Measurements from ENCODE around the gene STH.

Gene STH

DNA sequence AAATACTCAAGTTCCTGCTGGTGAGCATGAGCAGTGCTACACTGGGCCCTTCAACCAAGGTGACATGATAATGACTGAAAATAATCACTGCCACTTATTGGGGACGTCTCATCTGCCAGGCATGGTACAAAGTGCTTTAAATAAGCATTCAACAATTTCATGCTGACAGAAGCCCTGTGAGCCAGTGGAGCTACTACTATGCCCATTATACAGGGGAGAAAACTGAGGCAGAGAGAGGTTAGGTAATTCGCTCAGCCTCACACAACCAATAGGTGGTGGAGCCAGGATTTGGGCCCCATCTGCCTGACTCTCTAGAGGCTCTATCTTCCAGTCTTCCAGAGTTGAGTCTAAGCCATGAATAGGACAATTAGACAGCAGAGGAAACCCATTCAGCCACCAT lies 30.3 kb upstream of the STH start:
- no peak for DNase-seq

DNA sequence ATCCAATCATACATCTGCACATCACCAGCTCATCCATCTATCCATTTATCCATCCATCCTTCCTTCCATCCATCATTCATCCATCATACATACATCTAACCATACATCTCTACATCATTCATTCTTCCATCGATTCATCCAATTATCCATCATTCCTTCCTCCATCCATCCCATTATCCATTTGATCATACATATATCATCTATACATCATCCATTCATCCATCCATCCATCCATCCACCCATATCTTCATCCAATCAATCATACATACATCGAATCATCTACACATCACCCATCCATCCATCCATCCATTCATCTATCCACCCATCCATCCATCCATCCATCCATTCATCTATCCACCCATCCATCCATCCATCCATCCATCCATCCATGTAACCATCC lies 29.3 kb upstream of the STH start:
- DNase-seq, result no peak

DNA sequence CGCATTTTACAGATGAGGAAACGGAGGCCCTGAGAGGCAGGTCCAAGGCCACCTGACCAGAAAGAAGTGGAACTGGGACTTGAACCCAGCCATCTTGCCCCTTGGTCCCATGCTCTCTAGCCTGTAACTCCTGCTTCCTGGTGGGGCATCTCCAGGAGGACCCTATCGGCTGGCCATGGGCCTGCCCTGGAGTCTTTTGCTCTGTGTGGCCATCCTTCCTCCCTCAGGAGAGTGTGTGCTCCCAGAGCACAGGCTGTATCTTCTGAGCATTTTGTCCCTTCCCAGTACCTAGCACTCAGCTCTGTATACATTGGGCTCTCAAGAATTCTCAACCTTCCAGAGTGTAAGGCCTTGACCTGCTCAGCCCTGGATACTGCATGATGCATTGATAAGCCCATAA lies 28.4 kb upstream of the STH start:
- DNase-seq, result no peak

DNA sequence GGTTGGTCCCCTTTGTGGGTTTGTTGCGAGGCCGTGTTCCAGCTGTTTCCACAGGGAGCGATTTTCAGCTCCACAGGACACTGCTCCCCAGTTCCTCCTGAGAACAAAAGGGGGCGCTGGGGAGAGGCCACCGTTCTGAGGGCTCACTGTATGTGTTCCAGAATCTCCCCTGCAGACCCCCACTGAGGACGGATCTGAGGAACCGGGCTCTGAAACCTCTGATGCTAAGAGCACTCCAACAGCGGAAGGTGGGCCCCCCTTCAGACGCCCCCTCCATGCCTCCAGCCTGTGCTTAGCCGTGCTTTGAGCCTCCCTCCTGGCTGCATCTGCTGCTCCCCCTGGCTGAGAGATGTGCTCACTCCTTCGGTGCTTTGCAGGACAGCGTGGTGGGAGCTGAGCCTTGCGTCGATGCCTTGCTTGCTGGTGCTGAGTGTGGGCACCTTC lies 27.3 kb upstream of the STH start:
- DNase-seq, result no peak

DNA sequence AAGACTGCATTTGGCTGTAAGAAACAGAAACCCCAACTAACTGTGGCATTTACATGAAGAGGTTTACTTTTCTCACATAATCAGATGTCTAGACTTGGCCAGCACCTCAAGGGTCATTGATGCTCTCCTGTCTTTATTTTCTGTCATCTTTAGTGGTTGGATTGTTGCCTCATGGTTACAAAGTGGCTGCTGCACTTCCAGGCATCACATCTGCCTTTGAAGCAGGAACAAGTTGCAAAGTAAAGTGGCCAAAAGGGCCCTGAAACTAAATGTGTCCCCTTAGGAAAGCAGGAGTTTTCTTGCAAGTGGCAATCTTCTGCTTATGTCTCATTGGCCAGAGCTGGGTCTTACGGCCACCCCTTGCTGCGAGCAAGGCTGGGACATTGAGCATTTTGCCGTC lies 26.5 kb upstream of the STH start:
- DNase-seq, result no peak

DNA sequence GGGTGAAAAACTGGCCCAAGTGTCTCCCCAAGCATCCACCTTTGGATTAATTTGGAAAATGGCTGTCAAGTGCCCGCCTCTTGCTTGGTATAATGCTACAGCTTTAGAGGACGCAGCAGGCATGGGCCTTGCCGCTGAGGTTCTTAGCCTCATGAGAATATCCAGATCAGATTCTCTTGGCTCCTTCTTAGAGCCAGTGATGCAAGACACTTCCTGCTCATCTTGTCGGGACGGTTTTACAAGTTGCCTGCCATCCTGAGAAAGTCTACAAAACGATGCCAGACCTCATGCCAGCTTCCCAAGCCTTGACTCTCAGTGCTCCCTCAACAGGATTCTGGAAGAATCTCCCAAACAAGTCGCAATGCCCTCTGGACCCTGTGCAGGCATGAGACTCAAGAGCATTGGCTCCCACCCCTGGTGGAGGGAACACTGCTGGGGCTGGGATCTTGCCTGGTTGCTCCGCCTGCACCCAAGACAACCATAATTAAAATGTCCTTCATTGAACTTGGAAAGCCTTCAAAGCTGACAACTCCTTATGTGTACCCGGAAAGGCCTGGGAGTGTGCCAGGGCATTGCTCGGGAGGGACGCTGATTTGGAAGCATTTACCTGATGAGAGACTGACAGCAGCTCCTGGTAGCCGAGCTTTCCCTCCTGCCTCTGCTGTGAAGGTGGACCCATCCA lies 25.8 kb upstream of the STH start:
- DNase-seq, result no peak

DNA sequence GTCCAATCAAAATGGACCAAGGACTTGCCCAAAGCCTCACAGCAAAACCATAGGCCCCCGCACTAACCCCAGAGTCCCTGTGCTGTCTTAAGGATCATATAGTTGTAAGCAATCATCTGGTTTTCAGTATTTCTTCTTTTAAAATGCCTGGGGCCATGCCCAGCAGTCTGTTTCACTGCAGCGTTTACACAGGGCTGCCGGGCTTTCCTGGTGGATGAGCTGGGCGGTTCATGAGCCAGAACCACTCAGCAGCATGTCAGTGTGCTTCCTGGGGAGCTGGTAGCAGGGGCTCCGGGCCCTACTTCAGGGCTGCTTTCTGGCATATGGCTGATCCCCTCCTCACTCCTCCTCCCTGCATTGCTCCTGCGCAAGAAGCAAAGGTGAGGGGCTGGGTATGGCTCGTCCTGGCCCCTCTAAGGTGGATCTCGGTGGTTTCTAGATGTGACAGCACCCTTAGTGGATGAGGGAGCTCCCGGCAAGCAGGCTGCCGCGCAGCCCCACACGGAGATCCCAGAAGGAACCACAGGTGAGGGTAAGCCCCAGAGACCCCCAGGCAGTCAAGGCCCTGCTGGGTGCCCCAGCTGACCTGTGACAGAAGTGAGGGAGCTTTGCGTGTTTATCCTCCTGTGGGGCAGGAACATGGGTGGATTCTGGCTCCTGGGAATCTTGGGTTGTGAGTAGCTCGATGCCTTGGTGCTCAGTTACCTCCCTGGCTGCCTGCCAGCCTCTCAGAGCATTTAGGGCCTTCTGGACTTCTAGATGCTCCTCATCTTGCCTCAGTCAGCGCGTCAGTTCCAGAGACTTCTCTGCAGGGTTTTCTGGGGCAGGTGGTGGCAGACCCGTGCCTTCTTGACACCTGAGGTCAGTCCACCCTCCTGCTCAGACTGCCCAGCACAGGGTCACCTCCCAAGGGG lies 24.8 kb upstream of the STH start:
- DNase-seq, result no peak

DNA sequence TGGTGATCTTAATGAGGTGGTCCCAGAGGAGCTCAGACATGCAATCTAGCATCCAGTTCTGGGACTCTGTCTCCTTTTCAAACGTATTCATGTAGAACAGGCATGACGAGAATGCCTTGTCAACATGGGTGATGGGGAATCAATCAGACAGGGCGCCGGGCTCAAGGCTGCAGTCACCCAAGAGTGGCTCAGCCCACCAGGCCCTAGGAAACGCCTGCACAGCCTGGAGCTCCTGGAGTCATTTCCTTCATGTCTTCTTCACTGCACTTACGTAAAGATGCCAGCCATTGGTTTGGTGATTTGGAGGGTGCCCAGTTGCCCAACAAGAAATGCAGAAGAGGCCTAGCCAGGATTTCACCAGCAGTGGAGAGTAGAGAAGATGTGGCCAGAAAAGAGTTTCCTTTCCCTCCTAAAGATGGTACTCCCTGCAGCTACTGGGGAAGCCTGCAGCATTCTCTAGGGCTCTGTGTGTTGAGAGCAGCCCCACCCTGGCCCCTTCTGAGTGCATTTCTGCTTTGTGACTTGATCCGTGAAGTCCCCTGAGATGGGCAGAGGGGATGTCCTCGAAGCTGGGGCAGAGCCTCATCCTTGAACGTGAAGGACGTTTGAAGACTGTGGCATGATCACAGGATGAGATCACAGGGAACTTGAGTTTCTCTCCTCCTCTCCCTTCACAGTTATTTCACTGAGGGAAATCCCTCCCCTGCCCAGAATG lies 24.0 kb upstream of the STH start:
- no peak for DNase-seq

DNA sequence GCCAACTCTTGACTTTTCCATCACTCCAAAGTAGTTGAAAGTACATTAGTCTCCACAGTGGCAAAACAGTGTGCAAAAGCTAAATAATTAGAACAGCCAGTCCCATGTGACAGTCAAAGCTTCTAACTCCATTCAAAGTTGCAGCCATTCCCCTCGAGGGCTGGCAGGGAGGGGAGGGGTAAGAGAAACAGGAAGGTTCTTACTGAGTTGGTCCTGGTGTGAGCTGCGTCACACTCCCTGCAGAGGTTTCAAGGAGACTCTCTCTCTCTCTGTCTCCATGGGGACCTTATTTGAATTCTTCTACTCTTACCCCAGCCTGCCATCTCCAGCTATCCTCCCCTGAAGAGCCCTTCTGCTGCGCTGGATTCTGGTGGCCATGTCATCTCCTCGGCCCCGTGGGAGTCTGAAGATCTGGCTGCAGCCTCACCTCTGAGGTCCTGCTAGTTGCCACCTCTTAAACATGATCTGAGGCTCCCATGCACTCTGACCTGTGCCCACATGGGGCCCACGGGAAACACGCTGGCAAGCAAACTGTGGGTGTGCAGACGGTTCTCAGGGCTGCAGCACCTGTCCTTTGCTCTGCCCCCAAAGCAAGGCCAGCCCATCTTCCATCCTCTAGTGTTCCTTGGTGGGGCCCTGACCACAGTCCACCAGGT lies 23.3 kb upstream of the STH start:
- no peak for DNase-seq

DNA sequence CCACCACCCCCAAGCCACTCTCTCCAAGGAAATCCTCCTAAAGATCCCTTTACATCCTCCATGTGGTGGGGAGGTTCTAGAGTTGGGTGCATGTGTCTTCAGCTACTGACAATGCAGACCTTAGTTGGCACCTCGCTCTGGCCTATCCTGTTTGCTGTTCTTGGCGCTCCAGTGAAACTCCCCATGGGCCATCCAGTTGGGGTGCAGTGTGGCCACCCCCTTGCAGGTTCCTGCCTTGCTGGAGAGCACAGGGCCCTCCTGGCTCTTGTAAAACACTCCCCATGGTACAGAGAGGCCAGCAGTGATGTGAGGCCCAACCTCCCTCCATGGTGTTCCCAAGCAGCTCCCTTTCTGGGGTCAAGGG lies 22.7 kb upstream of the STH start:
- DNase-seq, result no peak

DNA sequence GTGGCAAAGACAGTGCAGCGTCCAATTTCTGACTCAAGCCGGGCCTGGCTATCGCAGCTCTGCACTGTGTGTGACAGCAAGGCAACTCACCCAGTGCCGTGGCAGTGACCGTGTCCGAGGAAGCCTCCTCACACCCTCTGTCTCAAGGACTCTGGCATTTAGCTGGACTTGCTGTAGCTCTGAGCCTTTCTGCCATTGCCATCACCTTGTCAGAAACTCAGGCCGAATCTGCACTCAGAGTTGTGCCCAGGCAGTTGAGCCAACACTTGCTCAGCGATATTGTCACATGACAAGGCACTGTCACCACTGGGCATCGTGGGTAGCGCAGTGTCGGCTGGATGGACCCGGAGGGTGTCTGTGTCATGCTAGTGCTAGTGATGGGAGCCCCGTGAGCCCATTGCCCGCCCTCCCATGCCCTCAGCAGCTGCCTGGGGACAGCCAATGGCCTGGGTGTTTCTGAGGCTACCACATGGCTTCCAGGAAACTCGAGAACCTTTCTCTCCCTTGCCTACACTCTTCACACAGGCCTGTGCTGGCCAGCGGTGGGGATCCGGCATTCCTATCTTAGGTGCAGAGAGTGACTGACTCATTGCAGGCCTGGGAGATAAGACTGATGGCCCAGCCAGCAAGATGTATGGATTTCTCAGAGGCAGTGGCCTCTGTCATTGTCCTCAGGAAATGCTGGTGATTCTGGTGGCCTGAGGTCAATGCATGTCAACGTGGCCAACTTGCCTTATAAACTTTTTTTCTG lies 22.1 kb upstream of the STH start:
- no peak for DNase-seq

DNA sequence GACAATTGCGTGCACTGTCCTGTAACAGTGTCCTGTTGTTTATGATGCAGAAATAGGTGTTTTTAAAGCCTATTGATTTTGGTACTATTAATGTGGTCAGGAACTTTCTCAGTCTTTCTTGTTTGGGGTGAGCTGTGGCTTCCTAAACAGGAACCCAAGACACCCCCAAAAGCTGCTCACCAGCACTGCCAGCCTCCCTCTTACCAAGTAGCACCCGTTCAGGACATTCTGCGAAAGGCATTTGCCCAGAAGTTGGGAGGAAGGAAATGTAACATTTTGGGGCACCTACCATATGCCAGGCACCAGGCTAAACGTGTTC lies 21.6 kb upstream of the STH start:
- DNase-seq, result no peak

DNA sequence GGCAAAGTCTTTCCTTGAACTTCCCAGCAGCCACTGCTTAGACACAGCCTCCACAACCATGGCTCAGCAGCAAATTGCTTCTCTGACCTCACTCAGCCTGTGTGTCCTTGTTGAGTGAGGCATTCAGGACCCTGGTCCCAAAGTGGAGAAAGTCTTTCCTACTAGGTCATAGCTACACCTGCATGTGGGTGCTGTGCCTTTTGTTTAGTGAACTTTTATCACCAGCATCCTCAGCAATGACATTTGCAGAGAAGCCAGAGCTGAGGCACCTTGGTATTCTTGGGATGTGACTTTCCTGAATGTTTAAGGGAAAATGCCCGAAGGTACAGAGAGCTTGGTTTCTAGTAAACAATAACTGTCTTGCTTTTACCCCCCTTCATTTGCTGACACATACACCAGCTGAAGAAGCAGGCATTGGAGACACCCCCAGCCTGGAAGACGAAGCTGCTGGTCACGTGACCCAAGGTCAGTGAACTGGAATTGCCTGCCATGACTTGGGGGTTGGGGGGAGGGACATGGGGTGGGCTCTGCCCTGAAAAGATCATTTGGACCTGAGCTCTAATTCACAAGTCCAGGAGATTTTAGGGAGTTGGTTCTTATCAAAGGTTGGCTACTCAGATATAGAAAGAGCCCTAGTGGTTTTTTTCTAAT lies 20.9 kb upstream of the STH start:
- no peak for DNase-seq

DNA sequence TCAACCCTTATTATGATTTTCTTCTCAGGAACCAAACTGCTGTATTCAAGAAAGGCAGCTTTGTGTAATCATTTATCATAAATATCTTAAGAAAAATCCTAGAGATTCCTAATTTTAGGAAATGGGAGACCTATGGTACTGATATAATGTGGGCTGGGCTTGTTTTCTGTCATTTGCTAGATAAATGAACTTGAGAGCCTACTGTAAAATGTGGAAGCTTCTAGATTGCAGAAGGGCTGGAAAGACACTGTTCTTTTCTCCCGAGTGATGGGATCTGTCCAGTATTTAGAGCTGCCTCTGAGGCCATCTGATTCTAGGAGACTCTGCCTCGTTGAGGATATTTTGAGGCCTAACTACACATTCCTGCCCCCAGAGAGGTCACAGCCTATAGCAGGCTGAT lies 19.9 kb upstream of the STH start:
- no peak for DNase-seq

DNA sequence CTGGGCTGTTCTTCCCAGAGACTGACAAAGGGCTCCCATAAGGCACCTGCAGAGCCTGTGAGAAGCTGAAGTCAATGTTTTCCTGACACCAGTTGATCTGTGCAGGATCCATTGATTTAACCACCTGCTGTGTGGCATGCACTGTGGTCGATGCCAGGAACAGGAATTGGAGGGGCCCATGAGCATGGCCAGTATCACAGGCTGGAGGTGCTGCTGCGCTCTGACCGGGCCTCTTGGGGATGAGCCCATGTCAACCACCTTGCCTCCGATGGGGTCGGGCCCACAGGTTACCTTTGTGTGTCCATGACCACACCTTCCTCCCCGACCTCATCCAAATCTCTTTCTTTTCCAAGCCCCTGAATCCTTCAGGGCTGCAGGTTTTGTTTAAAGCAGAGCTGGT lies 18.2 kb upstream of the STH start:
- no peak for DNase-seq

DNA sequence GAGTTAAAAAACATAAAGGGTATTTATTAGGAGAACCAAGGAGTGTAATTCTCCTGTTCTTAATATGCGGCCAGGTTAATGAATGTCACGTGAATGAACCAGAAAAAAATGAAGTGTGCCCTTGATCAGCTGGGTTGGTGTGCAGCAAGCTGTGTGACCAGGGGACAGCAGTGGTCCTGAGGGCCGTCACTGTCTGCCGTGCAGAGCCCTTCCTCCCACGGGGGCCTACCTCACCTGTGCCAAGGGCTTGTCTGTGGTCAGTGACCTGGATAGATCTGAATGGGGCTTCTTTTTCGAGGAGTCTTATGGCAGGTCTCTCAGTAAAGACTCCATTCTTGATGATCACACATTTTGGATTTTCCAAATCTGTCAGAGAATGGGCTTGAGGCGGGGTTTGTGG lies 17.7 kb upstream of the STH start:
- DNase-seq, result peak in 1 of 3 donors; percentile 8

DNA sequence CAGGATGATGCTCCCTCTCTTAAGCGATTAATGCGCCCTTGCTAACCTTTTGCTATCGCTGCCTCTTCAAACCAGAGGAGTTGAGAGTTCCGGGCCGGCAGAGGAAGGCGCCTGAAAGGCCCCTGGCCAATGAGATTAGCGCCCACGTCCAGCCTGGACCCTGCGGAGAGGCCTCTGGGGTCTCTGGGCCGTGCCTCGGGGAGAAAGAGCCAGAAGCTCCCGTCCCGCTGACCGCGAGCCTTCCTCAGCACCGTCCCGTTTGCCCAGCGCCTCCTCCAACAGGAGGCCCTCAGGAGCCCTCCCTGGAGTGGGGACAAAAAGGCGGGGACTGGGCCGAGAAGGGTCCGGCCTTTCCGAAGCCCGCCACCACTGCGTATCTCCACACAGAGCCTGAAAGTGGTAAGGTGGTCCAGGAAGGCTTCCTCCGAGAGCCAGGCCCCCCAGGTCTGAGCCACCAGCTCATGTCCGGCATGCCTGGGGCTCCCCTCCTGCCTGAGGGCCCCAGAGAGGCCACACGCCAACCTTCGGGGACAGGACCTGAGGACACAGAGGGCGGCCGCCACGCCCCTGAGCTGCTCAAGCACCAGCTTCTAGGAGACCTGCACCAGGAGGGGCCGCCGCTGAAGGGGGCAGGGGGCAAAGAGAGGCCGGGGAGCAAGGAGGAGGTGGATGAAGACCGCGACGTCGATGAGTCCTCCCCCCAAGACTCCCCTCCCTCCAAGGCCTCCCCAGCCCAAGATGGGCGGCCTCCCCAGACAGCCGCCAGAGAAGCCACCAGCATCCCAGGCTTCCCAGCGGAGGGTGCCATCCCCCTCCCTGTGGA lies 16.0 kb upstream of the STH start:
- no peak for DNase-seq

DNA sequence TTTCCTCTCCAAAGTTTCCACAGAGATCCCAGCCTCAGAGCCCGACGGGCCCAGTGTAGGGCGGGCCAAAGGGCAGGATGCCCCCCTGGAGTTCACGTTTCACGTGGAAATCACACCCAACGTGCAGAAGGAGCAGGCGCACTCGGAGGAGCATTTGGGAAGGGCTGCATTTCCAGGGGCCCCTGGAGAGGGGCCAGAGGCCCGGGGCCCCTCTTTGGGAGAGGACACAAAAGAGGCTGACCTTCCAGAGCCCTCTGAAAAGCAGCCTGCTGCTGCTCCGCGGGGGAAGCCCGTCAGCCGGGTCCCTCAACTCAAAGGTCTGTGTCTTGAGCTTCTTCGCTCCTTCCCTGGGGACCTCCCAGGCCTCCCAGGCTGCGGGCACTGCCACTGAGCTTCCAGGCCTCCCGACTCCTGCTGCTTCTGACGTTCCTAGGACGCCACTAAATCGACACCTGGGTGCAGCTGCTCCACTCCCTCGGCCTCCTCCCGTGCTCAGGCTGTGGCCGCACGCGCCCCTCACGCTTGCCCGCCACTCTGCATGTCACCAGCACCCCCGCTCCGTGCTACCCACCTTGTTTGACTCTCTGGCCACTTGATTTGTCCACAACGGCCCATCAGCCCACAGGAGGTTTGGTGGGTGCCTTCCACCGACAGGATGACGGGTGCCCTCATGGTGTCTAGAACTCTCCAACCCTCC lies 15.3 kb upstream of the STH start:
- DNase-seq, result no peak

DNA sequence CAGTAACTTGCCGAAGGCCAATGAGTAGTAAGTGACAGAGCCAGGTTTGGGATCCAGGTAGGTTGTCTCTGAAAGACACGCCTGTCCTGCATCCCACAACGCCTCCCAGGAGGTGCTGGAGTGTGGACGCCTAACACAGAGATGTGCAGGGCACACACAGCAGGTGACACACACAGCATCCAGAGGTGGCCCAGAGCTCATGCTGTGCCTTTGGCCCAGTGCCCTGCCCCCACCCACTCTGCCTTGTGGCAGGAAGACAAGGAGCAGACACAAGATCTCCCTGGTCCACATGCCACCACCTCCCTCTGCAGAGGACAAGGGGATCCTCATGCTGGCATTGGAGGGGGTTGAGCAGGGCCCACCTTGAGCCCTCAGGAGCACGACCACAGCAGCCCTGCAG lies 14.7 kb upstream of the STH start:
- no peak for DNase-seq

DNA sequence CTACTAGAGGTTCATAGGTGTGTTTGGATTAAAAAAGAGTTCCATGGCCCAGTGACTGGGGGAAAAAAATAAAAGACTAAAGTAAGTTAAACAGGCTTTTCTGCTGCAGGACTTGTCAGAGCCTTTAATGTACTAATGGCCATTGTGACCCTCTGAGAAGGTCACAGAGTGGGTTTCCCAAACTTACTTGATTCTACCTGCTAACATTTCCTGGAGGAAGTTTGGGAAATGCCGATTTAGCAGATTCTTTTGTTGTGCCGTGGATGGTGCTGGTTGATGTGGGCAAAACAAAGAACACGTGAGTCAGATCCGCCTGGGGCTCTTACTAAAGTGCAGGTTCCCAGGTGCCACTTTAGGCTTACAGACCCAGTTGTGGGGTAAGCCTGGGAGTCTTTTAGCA lies 13.6 kb upstream of the STH start:
- DNase-seq, result no peak

DNA sequence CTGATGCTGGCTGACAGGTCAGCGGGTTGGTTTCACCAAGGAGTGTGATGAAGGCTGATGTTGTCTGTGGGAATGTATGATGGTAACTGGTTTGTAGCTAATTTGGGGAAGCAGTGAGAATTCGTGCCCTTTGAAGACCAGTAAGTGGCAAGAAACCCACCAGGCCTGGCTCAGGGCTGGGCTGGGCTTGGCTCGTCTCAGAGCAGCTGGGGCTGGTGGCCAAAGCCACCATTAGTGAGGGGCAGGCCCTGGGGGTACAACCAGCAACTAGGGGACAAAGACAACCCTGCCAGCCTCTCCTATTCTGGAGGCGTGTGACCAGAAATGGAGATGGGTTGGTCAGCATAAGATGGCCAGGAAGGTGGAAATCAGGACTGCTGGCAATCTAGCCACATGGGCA lies 13.0 kb upstream of the STH start:
- DNase-seq, result no peak
